OCI-LY3 (cell line): ENCODE measurements around the gene CDH4.

Experiments
- EZH2phosphoT487 ChIP-seq: fragments of 200-600 bp; shearing (Covaris generic); IDR thresholded peaks from 2 replicates; pipeline ENCODE4 v1.6.1; 2018; ENCODE audit warnings: antibody characterized with exemption, mixed run types, low read depth
- TF ChIP-seq, protein P1 (sequence below): fragments of 200-600, 300-600 bp; sonication (generic); IDR thresholded peaks from 2 replicates; pipeline ENCODE4 v1.5.1; 2014; ENCODE audit warnings: antibody characterized with exemption, low read length, low read depth

GRCh38 chr20:61739832-61740118 lies 487.7 kb downstream of the CDH4 start:
- TF ChIP-seq, protein P1, sequence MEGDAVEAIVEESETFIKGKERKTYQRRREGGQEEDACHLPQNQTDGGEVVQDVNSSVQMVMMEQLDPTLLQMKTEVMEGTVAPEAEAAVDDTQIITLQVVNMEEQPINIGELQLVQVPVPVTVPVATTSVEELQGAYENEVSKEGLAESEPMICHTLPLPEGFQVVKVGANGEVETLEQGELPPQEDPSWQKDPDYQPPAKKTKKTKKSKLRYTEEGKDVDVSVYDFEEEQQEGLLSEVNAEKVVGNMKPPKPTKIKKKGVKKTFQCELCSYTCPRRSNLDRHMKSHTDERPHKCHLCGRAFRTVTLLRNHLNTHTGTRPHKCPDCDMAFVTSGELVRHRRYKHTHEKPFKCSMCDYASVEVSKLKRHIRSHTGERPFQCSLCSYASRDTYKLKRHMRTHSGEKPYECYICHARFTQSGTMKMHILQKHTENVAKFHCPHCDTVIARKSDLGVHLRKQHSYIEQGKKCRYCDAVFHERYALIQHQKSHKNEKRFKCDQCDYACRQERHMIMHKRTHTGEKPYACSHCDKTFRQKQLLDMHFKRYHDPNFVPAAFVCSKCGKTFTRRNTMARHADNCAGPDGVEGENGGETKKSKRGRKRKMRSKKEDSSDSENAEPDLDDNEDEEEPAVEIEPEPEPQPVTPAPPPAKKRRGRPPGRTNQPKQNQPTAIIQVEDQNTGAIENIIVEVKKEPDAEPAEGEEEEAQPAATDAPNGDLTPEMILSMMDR, result no peak
- no peak for TF ChIP-seq EZH2phosphoT487
